K562 (cell line): ENCODE data around the gene CEND1. TPM values are rescaled to one million over a fixed set of nuclear protein-coding genes. Genes with fewer than 3 reads are reported as not detected.

Source experiments
- ATAC-seq: fragments of 200-7000 bp; cut with Tn5 transposase; 3 replicates; pipeline ENCODE4 v1.9.1; 2020; ENCODE audit warnings: moderate library complexity
- BruUV-seq: library from RNA; stranded (reverse); fragments of 400-500 nt; replicated peaks from 2 replicates; lab custom pipeline; 2021; lab: Mats Ljungman, UMichigan
- CTCF ChIA-PET: fragments of 300-600 bp; formaldehyde crosslinking; extraction: SDS; loops from one replicate; lab custom pipeline; 2021; ENCODE audit warnings: low intra/inter-chr PET ratio; lab: Yijun Ruan, JAX
- POLR2A ChIA-PET: fragments of 300-600, 350-650 bp; sonication (Branson Sonifier 250); formaldehyde crosslinking; extraction: SDS; loops from one replicate; lab custom pipeline; 2021; ENCODE audit warnings: antibody characterized with exemption, inconsistent platforms; lab: Yijun Ruan, JAX
- DNase-seq, 4 experiments: peaks; one replicate each; pipeline versions ENCODE4 v3.0.0 to v3.0.0-alpha.2; 2011 to 2018; ENCODE audit warnings: low spot score in 3 of 4, mixed read lengths in 3 of 4; ENCODE audit errors: extremely low read depth in 1 of 4
- FAIRE-seq: peaks from 2 replicates; lab custom pipeline; 2011; peaks lifted over from hg19 to GRCh38; lab: Jason Lieb, UNC
- H2AFZ ChIP-seq: 2 replicates; pipeline ENCODE4 v1.6.0; 2011; ENCODE audit warnings: low read depth, low read length, control low read depth, inconsistent platforms
- H3K27ac ChIP-seq: fragments of 200-600 bp; 3 replicates; pipeline ENCODE4 v1.8.0; 2011; ENCODE audit warnings: low read depth, mild to moderate bottlenecking, control low read depth, inconsistent platforms, low read length, moderate library complexity, mixed read lengths; ENCODE audit errors: extremely low read depth
- H3K27me3 ChIP-seq, 2 experiments: fragments of 300-600 bp in 1 of 2; 2 replicates in 1 of 2; 3 replicates in 1 of 2; pipeline versions ENCODE4 v1.6.0 to v1.8.0; 2011; ENCODE audit warnings: inconsistent platforms in 2 of 2, low read length in 2 of 2, mild to moderate bottlenecking in 1 of 2, mixed read lengths in 1 of 2, moderate library complexity in 1 of 2; ENCODE audit not compliant: control insufficient read depth in 2 of 2, insufficient read depth in 2 of 2
- H3K36me3 ChIP-seq: fragments of 300-600 bp; 3 replicates; pipeline ENCODE4 v1.8.0; 2011; ENCODE audit warnings: mild to moderate bottlenecking, low read length, inconsistent platforms; ENCODE audit not compliant: control insufficient read depth, insufficient read depth
- H3K4me1 ChIP-seq, 2 experiments: fragments of 200-600 bp in 1 of 2; replicated peaks in 1 of 2; 2 replicates in 1 of 2; 3 replicates in 1 of 2; pipeline versions ENCODE4 v1.5.1 to v1.8.0; 2011; ENCODE audit warnings: inconsistent platforms in 2 of 2, low read length in 2 of 2, mild to moderate bottlenecking in 1 of 2, mixed read lengths in 1 of 2, moderate library complexity in 1 of 2; ENCODE audit not compliant: control insufficient read depth in 2 of 2, insufficient read depth in 2 of 2
- H3K4me2 ChIP-seq: 2 replicates; pipeline ENCODE4 v1.6.1; 2011; ENCODE audit warnings: low read length, control low read depth, inconsistent platforms, mixed read lengths; ENCODE audit not compliant: insufficient read depth
- H3K4me3 ChIP-seq: fragments of 200-600 bp; sonication (generic), shearing (Covaris generic); 2 replicates; pipeline ENCODE4 v1.5.1; 2016; ENCODE audit warnings: control low read depth, inconsistent platforms
- H3K79me2 ChIP-seq: fragments of 200-600 bp; 3 replicates; pipeline ENCODE4 v1.8.0; 2011; ENCODE audit warnings: low read length, inconsistent platforms; ENCODE audit not compliant: control insufficient read depth, insufficient read depth
- H3K9ac ChIP-seq, 2 experiments: 2 replicates each; pipeline versions ENCODE4 v1.6.0 to v1.6.1; 2011; ENCODE audit warnings: low read depth in 2 of 2, low read length in 2 of 2, control low read depth in 1 of 2, inconsistent platforms in 1 of 2, mild to moderate bottlenecking in 1 of 2, mixed read lengths in 1 of 2; ENCODE audit not compliant: insufficient read depth in 1 of 2
- H3K9me1 ChIP-seq: one replicate; pipeline ENCODE4 v1.6.0; 2011; ENCODE audit warnings: inconsistent platforms, mild to moderate bottlenecking, low read length, moderate library complexity; ENCODE audit not compliant: control insufficient read depth, insufficient read depth
- H3K9me3 ChIP-seq: replicated peaks from 2 replicates; pipeline ENCODE4 v1.5.1; 2011; ENCODE audit warnings: low read depth, low read length, inconsistent platforms; ENCODE audit not compliant: control insufficient read depth, insufficient read depth
- H4K20me1 ChIP-seq: replicated peaks from 2 replicates; pipeline ENCODE4 v1.6.1; 2011; ENCODE audit warnings: low read length, inconsistent platforms, mixed read lengths; ENCODE audit not compliant: control insufficient read depth, insufficient read depth
- CEBPZ ChIP-seq: fragments of 150-350 bp; IDR thresholded peaks from 2 replicates; pipeline ENCODE4 v1.6.1; 2014; ENCODE audit warnings: low read depth, mild to moderate bottlenecking, low read length, borderline replicate concordance
- HDAC6 ChIP-seq: IDR thresholded peaks from 2 replicates; pipeline ENCODE4 v1.6.1; 2012; ENCODE audit warnings: low read depth, mild to moderate bottlenecking, control low read depth, inconsistent platforms, low read length, moderate library complexity
- IRF9 ChIP-seq: fragments of 450-650 bp; IDR thresholded peaks from 2 replicates; pipeline ENCODE4 v1.6.1; 2016; ENCODE audit warnings: missing biosample characterization, missing genetic modification characterization
- MBD1 ChIP-seq: fragments of 250-450 bp; sonication (Bioruptor Pico); IDR thresholded peaks from 2 replicates; pipeline ENCODE4 v1.8.0; 2022; ENCODE audit warnings: inconsistent platforms
- NFRKB ChIP-seq: fragments of 450-650 bp; IDR thresholded peaks from 2 replicates; pipeline ENCODE4 v1.6.1; 2016; ENCODE audit warnings: low read depth
- PHB ChIP-seq: fragments of 250-450 bp; sonication (Bioruptor Pico); IDR thresholded peaks from 2 replicates; pipeline ENCODE4 v1.5.0; 2021
- PRDM10 ChIP-seq: fragments of 450-650 bp; IDR thresholded peaks from 2 replicates; pipeline ENCODE4 v1.6.1; 2018; ENCODE audit not compliant: partially characterized antibody
- TFAM ChIP-seq: fragments of 250-450 bp; sonication (Bioruptor Pico); conservative IDR thresholded peaks from 2 replicates; pipeline ENCODE4 v1.5.0; 2021; ENCODE audit warnings: mild to moderate bottlenecking, moderate library complexity
- ZEB2 ChIP-seq: fragments of 450-650 bp; IDR thresholded peaks from 2 replicates; pipeline ENCODE4 v1.6.1; 2016
- WGBS: fragments of 100-300 bp; shearing (Covaris generic); methylation state at CpG from one replicate; pipeline ENCODE4 v1.1.6; 2016; ENCODE audit warnings: low coverage, mixed read lengths; ENCODE audit not compliant: insufficient coverage; ENCODE audit errors: missing lambda C conversion rate; 5-methylcytosine and 5-hydroxymethylcytosine counted together
- in situ Hi-C: fragments of 300-500 bp; cut with MboI; formaldehyde crosslinking; loops from 4 replicates; pipeline ENCODE4 v1.15.0; 2018; ENCODE audit warnings: inconsistent platforms, mixed read lengths
- intact Hi-C: fragments of 100-400 bp; cut with micrococcal nuclease; formaldehyde crosslinking; loops from 2 replicates; pipeline ENCODE4 v1.14.2; 2022
- polyA plus RNA-seq, 8 experiments: library from polyadenylated mRNA; depleted of rRNA in 4 of 8; stranded (reverse) in 5 of 8; unstranded in 3 of 8; fragments of >200 nt; fragmentation: Nextera tagmentation in 2 of 8; fragmentation: Illumina TruSeq in 1 of 8; extraction: Ambion mirVana in 2 of 8; extraction: Trizol in 1 of 8; gene quantifications; 2 replicates each; pipeline versions ENCODE4 v1.2.1 to v1.2.3, GENCODE V29; 2011 to 2014; ENCODE audit warnings: inconsistent platforms in 1 of 8, missing spikeins in 1 of 8
- total RNA-seq, 7 experiments: library from RNA; depleted of rRNA in 6 of 7; stranded (reverse); fragments of >200 nt in 6 of 7; fragmentation: Illumina TruSeq in 2 of 7; extraction: Trizol in 2 of 7; gene quantifications; 2 replicates each; pipeline versions ENCODE4 v1.2.1 to v1.2.3, GENCODE V29; 2011 to 2021; ENCODE audit warnings: low replicate concordance in 1 of 7

The CEND1 gene
- total and polyA plus RNA-seq, 9 of the 15 experiments (the other 6 are each of a cell fraction or from before 2014, with no cell fraction given) = 0.13 to 0.18 (median 0.16) TPM; not detected in 6

GRCh38 chr11:808427-809286 is 18.8 kb upstream of the CEND1 start:
- ATAC-seq (peak; percentile 70), FAIRE-seq (peak; percentile 11), DNase-seq (peak in 2 of 4 experiments; percentile 77 to 82)
- Histone ChIP-seq H3K4me2 (peak overlapping the region; percentile 100), H3K36me3 (peaks cover 37% of the 10 kb centered on the region), H3K9me1 (no peaks in the 10 kb centered on the region), H3K27me3 (no peaks in the 10 kb centered on the region), H3K9me3 (no peaks in the 10 kb centered on the region), H3K27ac (peak overlapping the region; percentile 98), H3K79me2 (peaks cover 78% of the 10 kb centered on the region), H4K20me1 (peaks cover 24% of the 10 kb centered on the region), H3K9ac (peak overlapping the region; percentile 94 to 98), H3K4me3 (peak overlapping the region; percentile 99), H2AFZ (peak overlapping the region; percentile 98), H3K4me1 (peaks cover 24 to 69% of the 10 kb centered on the region in 2 experiments; a peak in 4 of 5 replicates)
- ChIA-PET POLR2A (interaction anchor here (0.6 to 4.3 kb wide), 19 partner anchors 8 to 1976 kb away, joined by 3 to 26 read pairs (median 5); partner anchors contain the start of genes HRAS, PNPLA2, POLR2L and TSPAN4), CTCF (interaction anchor here (0.6 kb wide), 1 partner anchor 130 kb away, joined by 3 read pairs; no protein-coding TSS in a partner anchor)
- intact Hi-C loops (loop anchor here (2.0 kb wide), 1 partner anchor 34 kb away; the partner anchor contains the start of genes POLR2L and TSPAN4), in situ Hi-C loops (no loop called here)
- BruUV-seq = TSS peak; percentile 84
- WGBS = under 1% methylated on average over 34 of the region's 36 CpGs
- TF ChIP-seq IRF9 (tag) (no peak), MBD1 (CRISPR knock-in tag) (no peak), NFRKB (0 out of 2 replicates have a peak, but pooled peaks have one; percentile 21), PHB (0 out of 2 replicates have a peak, but pooled peaks have one; percentile 43), CEBPZ (no peak), TFAM (CRISPR knock-in tag) (no peak), HDAC6 (no peak), ZEB2 (peak; percentile 58; the same call in 1 of the 2 replicates), PRDM10 (peak; percentile 5)
